GM21390 (cell line): Measurements from ENCODE around the gene ATP2A2.
"Not testable (repeated sequence)": the region's sequence is repeated elsewhere in the genome, so short reads cannot be mapped to it uniquely, and the experiment has no call there.

Experiments
- ATAC-seq: cut with Tn5 transposase; IDR thresholded peaks from one replicate; pipeline ENCODE4 v1.9.1; 2021; ENCODE audit not compliant: unreplicated experiment

ATP2A2 gene

GRCh38 chr12:110340261-110340660 lies 59.2 kb downstream of the ATP2A2 start:
- not testable (repeated sequence) for ATAC-seq

GRCh38 chr12:110340706-110341105 lies 59.7 kb downstream of the ATP2A2 start:
- no peak for ATAC-seq

- no peak for ATAC-seq
Measured at GRCh38 chr12:110342157-110342556, 61.1 kb downstream of the ATP2A2 start.

- ATAC-seq = no peak
Measured at GRCh38 chr12:110343114-110343513, 62.1 kb downstream of the ATP2A2 start.

GRCh38 chr12:110343736-110344555 lies 62.9 kb downstream of the ATP2A2 start:
- ATAC-seq = no peak

- no peak for ATAC-seq
Measured at GRCh38 chr12:110344657-110345056, 63.6 kb downstream of the ATP2A2 start.

- no peak for ATAC-seq
Measured at GRCh38 chr12:110345176-110345661, 64.2 kb downstream of the ATP2A2 start.

GRCh38 chr12:110345963-110346362 lies 64.9 kb downstream of the ATP2A2 start:
- ATAC-seq = no peak

- no peak for ATAC-seq
Measured at GRCh38 chr12:110347767-110348166, 66.7 kb downstream of the ATP2A2 start.

- ATAC-seq = no peak
Measured at GRCh38 chr12:110348431-110349059, 67.5 kb downstream of the ATP2A2 start.

- ATAC-seq = no peak
Measured at GRCh38 chr12:110349096-110349495, 68.0 kb downstream of the ATP2A2 start.

- no peak for ATAC-seq
Measured at GRCh38 chr12:110349514-110350151, 68.6 kb downstream of the ATP2A2 start.

- ATAC-seq = no peak
Measured at GRCh38 chr12:110351119-110351518, 70.1 kb downstream of the ATP2A2 start.

- ATAC-seq = no peak
Measured at GRCh38 chr12:110352401-110352800, 71.4 kb downstream of the ATP2A2 start.

GRCh38 chr12:110353211-110353965 lies 72.3 kb downstream of the ATP2A2 start:
- ATAC-seq = no peak

- ATAC-seq = no peak
Measured at GRCh38 chr12:110354172-110354780, 73.2 kb downstream of the ATP2A2 start.

GRCh38 chr12:110355073-110355472 lies 74.0 kb downstream of the ATP2A2 start:
- ATAC-seq = no peak

- not testable (repeated sequence) for ATAC-seq
Measured at GRCh38 chr12:110358384-110359097, 77.5 kb downstream of the ATP2A2 start.

- ATAC-seq = no peak
Measured at GRCh38 chr12:110361216-110361615, 80.2 kb downstream of the ATP2A2 start.
